ENCODE measurements around the gene RAB31. TPM values are rescaled to one million over a fixed set of nuclear protein-coding genes. Genes with fewer than 3 reads are reported as not detected.

Gene RAB31
- total RNA-seq, 1 experiment from 2014 or later, result 26.2 TPM

DNA sequence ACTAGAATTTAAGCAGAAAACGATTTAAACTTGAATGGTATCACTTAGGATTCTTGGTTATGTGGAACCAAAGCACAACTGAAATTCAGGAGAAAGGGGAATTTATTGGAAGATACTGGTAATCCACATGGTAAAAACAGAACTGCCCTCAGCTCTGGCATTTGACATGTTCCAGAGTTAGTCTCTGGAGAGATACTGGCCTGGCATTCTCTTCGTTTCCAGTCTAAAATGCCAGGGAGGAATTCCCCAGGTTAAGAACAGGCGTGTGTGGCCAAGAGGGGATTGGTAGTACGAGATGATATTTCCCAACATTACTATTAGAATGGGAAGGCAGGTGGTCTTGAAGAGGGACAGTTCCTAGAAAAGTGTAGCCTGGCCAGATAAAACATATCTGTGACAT, 109.2 kb downstream of the RAB31 start:
- no peak for DNase-seq (ENCODE audit: low read depth)

DNA sequence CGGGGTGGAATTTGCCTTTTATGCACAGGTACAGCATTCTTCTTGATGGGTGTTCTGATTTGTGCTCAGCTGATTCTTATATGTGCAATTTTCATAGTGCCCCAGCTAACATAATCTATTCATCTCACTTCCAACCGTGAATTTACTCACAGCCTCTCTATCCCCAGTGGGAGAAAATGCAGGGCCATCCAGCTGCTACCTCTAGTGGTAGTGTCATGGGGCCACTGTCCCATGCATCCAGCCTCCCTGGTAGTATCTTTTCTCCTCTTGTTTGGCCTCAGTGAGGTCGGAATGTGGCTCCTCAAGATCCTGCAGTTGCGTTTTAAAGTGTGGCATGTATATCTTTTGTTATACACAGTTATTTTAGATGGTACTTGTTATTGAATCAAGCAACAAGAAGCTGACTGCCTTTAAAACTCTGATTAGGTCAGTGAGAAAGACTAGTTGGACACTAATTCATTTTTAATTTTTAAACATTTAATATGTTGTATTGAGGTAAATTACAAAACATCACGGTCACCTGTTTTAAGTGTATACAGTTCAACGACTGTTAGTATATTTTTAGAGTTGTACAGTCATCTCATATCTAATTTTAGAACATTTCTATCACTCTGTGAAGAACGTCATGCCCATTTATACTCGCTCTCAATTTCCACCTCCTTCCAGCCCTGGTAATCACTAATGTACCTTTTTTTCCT, 109.8 kb downstream of the RAB31 start:
- no peak for DNase-seq (ENCODE audit: low read depth)

DNA sequence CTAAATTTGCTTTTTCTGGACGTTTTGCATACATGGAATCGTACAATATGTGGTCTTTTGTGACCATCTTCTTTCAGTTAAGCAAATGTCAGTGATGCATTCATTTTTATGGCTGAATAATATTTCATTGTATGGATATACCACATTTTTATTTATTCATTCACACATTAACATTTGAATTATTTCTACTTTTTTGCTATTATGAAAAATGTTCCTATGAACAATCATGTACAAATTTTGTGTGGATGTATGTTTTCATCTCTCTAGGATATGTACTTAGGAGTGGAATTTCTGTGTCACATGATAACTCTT, 110.3 kb downstream of the RAB31 start:
- no peak for DNase-seq (ENCODE audit: low read depth)

DNA sequence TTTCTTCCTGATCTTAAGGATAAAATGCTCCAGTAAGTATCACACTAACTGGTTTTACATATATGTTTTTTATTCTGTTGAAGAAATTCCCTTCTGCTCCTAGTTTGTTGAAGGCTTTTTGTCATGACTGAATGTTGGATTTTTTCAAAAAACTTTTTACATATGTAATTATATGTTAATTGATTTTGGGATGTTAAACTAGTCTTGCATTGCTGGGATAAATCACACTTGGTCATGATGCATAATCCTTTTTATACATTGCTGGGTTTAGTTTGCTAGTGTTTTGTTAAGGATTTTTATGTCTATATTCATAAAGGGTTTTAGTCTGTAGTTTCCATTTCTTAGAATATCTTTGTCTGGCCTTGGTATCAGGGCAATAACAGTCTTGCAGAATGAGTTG, 112.0 kb downstream of the RAB31 start:
- DNase-seq (ENCODE audit: low read depth), result no peak

DNA sequence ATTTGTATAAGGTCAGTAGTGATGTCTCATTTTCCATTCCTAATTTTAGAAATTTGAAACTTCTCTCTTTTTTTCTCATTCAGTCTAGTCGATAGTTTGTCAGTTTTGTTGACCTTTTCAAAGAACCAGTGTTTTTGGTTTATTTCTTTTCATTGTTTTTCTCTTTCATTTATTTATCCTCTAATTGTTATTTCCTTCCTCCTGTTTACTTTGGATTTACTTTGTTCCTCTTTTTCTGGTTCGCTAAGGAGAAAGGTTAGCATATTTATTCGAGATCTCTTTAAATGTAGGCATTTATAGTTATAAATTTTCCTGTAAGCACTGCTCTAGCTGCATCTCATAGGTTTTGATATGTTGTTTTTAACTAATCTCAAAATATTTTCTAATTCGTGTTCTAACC, 112.6 kb downstream of the RAB31 start:
- DNase-seq (ENCODE audit: low read depth), result no peak

DNA sequence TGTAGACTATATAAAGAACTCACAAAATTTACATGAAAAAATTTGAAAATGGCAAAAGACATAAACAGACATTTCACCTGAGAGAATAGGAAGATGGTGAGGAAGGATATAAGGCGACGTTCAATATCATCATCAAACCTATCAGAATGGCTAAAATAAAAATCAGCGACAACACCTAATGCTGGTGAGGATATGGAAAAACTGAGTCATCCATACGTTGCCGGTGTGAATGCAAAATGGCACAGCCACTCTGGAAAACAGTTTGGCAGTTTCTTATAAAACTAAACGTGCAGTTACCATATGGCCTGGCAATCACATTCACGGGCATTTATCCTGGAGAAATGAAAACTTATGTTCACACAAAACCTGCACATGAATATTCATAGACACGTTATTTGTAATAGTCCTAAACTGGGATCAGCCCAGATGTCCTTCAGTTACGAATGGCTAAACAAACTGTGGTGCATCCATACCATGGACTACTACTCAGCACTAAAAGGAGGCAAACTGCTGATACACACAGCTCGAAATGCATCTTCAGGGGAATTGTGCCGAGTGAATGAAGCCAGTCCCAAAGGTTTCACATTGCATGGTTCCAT, 114.6 kb downstream of the RAB31 start:
- no peak for DNase-seq (ENCODE audit: low read depth)

DNA sequence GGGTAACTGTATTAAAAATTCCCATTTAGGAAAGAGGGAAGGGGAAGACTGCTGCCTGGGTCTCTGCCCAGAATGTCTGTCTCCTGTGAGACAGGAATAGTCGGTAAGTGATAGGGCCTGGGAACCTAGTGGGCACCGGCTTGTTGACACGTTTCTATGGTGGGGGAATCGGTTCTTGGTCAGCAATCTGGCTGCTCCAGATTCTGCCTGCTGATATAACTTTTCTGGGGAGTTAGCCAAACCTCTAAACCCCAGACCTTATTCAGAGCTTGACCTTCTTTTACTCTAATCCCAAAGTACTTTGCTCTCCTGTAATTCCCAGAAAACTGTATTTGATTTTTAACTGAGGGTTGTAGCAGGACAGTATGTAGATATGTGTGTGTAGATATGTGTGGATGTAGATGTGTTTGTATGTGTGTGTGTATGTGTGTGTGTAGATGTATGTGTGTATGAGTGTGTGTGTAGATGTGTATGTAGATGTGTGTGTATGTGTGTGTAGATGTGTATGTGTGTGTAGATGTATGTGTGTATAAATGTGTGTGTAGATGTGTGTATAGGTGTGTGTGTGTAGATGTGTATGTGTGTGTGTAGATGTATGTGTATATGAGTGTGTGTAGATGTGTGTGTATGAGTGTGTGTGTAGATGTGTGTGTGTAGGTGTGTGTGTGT, 115.8 kb downstream of the RAB31 start:
- DNase-seq (ENCODE audit: low read depth), result peak; percentile 60

DNA sequence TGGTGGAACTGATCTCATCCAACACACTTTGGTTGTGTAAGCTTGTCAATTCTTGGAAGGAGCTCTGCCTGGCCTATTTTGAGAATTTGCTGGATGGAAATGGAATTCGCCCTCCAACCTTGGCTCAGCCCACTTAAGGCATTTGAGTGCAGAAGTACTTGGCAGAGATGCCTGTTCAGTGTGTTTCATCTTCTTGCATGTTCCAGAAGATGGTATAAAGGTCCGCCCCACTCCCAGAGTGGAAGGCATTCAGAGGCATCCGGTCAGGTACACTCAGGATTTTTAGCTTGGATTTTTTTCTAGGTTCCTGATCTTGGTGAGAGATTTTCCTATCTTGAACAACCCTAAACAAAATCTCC, 116.4 kb downstream of the RAB31 start:
- DNase-seq (ENCODE audit: low read depth), result no peak

DNA sequence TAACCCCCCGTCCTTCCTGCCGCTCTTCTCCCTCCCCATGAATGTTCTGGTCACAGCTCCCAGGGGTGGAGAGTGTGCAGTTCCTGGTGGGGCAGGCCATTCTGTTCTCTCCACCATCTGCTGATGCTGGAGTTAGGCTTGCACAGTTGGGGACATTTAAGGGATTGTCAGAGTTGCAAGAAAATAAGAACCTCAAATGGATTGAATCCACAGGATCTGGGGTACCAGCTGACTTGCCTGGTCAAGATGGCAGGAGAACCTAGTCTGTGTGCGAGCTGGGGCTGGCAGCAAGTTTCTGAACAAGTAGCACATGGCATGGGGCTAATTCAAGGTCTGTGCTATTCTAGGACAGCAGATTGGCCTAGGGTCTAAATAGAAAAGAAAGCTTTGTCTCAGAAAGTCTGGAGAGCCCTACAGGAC, 116.9 kb downstream of the RAB31 start:
- no peak for DNase-seq (ENCODE audit: low read depth)

DNA sequence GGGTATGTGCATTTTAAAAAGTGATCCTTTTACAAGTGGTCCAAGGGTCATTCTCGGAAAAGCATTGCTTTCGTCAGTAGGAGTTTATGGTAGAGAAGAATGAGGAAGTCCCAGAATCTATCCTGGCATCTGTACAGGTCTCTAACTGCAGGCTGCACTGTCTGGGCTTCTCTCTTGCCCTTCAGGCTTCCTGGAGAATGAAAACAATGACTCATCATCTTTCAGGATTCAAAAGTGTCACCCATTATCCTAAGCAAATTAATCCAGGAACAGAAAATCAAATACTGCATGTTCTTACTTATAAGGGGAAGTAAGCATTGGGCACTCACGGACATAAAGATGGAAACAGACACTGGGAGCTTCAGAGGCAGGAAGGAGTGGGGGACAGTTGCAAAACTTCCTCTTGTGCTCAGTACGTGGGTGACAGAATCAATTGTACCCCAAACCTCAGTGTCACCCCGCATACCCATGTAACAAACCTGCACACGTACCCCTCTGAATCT, 117.5 kb downstream of the RAB31 start:
- DNase-seq (ENCODE audit: low read depth), result peak; percentile 74

DNA sequence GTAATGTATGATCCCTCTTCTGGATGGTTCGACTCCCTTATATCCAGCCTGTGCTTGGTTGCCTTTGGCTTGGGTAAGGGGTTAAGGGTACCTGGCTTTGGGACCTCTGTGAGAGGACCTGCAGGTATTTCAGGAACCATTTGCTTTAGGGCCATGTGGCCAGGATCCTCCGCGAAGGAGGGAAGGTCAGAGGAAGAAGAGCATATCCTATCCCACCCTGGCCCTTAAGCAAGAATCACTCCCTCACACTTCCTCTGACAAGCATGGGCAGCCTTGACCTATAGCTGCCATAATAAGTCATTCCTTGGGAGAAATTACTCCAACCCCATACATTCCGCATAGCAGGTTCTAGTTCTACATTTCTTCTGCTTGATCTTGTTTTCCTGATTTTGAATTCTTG, 118.6 kb downstream of the RAB31 start:
- DNase-seq (ENCODE audit: low read depth), result no peak

DNA sequence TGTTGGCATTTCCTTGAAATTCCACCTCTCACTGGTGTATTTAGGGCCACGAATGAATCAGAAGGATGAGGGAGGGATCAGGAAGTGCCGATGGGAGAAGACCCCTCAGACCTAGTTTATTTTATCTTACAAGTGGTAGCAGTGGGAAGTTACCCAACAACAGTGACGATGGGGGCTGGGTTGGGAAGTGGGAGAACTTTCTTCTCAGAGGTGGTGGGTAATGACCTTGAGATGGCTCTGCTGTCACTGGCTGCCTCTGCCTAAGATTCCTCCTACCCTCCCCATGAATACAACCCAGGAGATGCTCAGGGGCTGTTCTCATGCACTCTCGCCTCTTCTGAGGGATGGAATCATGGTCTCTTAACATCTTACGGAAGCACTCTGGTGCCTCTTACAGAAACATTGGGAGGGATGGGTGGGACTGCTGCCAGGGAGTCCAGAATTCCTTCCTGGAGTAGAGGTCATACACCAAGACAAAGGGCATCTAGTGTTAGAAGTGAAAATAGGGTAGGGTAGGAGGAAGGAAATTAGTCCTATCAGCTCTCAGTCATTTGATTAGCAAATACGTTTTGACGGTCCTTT, 119.2 kb downstream of the RAB31 start:
- no peak for DNase-seq (ENCODE audit: low read depth)

DNA sequence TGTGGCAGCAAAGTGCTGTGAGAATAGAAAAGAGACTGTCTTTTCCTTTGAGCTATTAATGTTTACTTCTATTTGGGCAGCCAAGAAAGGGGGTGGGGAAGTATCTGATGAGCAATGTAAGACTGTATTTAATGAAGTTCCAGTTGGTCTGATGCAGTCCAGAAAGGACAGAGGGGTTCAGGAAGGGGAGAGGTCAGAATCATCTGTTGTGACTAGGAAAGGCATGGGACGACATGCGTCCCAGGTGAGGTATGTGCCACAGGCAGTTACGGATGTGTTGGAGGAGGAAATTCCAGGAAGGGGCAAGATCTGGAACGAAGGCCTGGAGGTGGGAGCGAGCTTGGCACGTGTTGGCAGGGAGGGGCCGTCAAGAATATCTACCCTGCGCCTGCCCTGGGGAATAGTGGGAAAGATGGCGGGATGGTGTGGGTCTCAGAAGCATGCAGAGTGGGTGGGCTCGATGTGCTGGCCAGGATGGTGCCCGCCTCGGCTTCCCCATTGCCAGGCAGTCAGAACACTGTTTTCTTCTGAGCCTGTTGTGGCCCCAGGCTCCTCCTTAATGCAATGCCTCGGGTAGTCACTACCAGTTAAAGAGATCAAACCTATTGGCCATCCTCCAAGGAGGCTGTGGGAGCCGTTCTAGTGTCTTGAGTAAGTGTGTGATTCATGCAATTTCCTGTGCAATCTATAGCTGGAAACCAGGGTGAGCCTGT, 119.8 kb downstream of the RAB31 start:
- peak; percentile 93 for DNase-seq (ENCODE audit: low read depth)

DNA sequence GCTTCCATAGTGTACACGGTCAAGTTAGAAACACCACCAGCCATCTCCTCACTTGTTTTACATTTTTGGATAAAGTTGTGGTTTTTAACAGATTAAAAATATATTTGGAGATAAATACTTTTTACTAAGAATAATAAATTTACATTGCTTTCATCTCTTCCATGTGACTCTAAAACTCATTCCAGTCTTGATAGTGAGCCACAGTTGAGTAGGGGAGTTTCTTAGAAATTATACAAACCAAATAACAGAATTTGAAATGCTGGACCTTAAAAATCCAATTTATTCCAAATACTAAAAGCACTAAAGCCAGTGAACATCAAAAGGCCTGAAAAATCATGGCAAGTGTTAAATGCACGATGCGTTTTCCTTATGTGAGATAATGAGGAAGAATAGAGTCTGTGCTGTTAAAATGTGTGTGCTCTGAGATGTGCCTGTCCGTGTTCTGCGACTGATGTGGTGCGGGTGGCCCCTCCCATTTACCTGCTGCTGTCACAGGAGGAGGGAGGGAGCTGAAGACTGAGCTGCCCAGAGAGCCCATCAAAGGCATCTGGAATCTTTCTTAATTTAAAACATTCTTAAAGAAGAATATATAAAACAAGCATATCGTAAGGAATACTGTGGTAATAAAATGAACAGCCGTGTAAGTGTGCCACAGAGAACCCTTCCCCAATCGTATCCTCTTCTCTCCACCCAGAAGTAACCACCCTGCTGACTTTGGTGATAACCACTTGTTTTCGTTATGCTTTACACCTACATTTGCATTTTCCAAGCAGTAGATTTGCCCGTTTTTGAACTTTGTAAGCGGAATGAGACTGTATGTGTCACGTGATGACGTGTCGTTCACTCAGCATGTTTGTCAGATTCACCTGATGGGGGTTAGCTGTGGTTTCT, 120.7 kb downstream of the RAB31 start:
- DNase-seq (ENCODE audit: low read depth), result no peak

DNA sequence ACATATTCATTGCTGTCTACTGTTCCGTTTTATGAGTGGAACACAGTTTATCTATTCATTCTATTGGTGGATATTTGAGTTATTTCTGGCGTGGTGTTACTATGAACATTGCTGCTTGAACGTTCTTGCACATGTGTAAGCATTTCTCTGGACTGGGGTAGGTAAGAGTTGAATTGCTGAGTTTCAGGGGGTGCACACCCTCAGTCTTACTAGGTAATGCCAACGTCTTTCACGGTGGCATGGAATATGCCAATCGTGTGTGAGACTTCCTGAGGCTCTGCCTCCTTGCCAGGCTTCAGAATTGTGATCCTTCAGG, 121.3 kb downstream of the RAB31 start:
- no peak for DNase-seq (ENCODE audit: low read depth)

DNA sequence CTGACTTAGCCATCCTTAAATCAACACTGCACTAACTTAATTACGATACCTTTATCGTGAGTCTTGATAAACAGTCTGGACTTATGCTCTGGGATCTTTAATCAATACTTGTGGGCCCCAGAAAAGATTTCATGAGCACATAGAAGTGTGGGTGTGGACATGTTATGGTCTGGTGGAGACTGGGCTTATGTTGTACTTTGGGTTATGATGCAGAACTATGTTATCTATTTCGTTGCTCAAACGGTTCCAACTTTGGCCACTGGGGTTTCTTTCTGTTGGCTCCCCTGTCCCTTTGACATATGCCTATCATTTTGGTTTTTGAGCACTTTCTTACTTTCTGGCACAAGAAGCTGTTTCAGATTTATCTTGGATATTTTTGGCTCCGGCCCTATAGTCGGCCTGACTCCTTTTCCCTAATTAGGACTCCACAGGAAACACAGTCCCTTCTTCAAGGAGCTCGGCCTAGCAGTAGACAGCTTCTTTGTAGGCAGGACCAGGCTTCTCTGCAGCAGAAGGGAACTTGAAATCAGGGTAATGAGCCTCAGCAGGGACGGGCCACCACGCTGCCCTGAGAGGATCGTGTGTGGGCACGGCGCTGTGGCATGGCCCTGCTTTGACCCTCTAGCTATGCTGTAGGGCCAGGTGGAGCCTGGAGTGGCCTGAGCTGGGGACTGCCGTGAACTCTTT, 123.1 kb downstream of the RAB31 start:
- no peak for DNase-seq (ENCODE audit: low read depth)

DNA sequence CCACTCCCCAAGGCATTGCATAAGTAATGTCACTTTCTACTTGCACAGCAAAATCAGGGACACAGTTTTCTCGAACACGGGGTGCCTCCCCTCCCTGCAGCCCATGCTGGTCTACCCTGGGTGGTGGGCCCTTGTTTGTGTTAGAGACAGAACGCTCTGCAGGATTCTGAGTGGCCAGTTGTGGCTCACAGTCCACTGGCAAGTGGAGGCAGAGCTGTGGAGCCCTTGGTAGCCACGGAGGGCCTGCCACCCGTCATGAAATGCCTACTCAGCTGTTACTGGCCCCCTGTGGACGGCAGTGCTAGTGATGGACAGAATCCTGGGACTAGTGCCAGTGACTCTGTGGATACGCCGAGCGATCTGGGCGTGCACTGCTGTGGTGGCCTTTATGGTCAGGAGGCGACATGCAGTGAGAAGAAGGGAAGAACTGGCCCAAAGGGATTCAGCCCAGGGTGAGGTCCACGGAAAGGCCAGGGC, 123.7 kb downstream of the RAB31 start:
- DNase-seq (ENCODE audit: low read depth), result no peak

DNA sequence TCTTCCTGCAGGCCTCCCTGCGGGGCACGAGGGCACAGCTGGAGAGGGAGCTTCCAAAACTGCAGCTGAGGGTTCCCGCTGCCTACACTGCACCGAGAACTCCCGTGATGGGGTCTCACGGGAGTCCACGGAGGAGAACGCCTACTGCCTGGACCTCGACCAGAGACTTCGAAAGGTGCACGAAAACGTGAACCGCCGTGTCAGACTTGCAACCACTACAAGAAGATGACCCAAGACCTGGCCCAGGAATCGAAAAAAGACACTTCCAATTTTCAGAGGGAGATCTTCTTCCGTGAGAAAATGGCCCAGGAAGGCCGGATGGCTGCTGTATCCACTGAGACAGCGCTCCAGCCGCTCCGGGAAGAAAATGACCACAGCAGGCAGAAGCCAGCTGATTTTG, 124.8 kb downstream of the RAB31 start:
- DNase-seq (ENCODE audit: low read depth), result no peak

DNA sequence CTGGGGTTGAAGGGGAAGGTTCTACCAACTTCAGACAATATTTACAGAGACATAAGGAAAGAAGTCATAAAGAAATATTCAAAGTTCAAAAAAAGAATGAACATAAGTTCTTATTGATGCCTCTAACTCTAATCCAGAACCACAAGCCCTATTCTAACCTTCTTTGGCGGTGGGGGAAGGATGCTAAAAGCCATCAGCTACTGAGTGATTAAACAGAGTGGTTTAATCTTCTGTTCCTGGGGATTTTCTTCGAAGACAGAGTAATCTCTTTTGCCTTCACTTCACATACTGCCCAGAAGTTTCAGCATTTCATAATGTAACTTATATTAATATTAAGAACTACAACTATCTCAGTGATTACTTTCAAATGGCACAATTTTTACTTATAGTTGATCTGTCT, 126.5 kb downstream of the RAB31 start:
- no peak for DNase-seq (ENCODE audit: low read depth)

DNA sequence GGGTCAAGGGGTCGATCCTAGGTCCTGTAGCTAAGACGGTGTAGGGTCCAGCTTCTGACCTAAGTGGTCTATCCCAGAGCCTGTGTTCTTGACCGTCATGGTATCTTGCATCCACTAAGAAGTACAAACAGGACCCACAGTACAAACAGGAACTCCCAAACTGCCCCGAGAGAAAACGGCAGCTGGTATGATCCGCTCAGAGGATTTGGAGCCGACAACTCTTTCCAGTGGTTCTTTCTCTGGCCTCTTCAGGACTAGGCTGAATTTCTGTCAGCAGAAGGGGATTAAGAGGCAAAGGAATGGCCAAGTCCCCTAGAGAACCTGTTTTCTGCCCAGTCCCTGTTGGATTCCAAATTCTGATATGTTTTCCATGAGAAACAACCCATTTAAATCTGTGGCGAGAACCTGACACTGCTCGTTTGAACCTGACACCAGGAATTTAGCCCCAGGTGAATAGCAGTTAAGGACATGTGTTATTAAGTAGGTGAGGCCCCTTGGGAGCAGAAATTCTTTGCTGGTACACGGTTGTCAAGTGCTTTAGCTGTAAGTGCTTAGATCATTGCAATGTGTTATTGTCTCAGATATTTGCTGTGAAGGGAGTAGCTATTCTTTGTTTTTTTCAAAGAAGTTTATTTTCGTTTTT, 127.1 kb downstream of the RAB31 start:
- no peak for DNase-seq (ENCODE audit: low read depth)
